SJSA1 (cell line): ENCODE results near the gene TAS2R43. TPM values are rescaled to one million over a fixed set of nuclear protein-coding genes. Genes with fewer than 3 reads are reported as not detected.

Experiments used
- total RNA-seq: library from RNA; depleted of rRNA; stranded (reverse); fragments of >200 nt; shearing (Covaris generic); gene quantifications from 2 replicates; pipeline ENCODE4 v1.2.3, GENCODE V29; 2014; rRNA removed

TAS2R43 gene
- total RNA-seq, 1 experiment from 2014 or later: 0.29 TPM

Other genes with a start within 250 kb of the TAS2R43 start
- 1.6 TPM in 1 of 2 replicates, not detected in the other for gene PRR4, start 242.8 kb downstream of the TAS2R43 start, total RNA-seq
- gene PRH1, start 208.1 kb downstream of the TAS2R43 start, total RNA-seq: 6.9 and 9.4 TPM in 2 replicates
- gene TAS2R13, start 182.8 kb downstream of the TAS2R43 start, total RNA-seq: 0.13 and 1.2 TPM in 2 replicates
- gene PRH2, start 163.1 kb downstream of the TAS2R43 start, total RNA-seq: not detected in 2 replicates
- 1.3 and 2.9 TPM in 2 replicates for gene TAS2R14, start 153.1 kb downstream of the TAS2R43 start, total RNA-seq
- gene TAS2R50, start 105.4 kb downstream of the TAS2R43 start, total RNA-seq: 0.84 TPM in 1 of 2 replicates, not detected in the other
- 1.1 TPM in 1 of 2 replicates, not detected in the other for gene TAS2R20, start 94.0 kb downstream of the TAS2R43 start, total RNA-seq
- gene TAS2R19, start 69.7 kb downstream of the TAS2R43 start, total RNA-seq: 0.34 and 1.9 TPM in 2 replicates
- 1.5 TPM in 1 of 2 replicates, not detected in the other for gene TAS2R31, start 60.9 kb downstream of the TAS2R43 start, total RNA-seq
- 0.89 and 6.9 TPM in 2 replicates for gene TAS2R46, start 30.0 kb downstream of the TAS2R43 start, total RNA-seq
- gene TAS2R30, start 42.3 kb upstream of the TAS2R43 start, total RNA-seq: 1.6 and 1.8 TPM in 2 replicates
- 11.3 and 13.2 TPM in 2 replicates for gene SMIM10L1, start 78.9 kb upstream of the TAS2R43 start, total RNA-seq
- gene TAS2R42, start 94.6 kb upstream of the TAS2R43 start, total RNA-seq: not detected in 2 replicates
- not detected in 2 replicates for gene PRB3, start 177.4 kb upstream of the TAS2R43 start, total RNA-seq
- gene PRB4, start 218.1 kb upstream of the TAS2R43 start, total RNA-seq: not detected in 2 replicates